Fibroblast of skin of right quadriceps (primary cell): Measurements from ENCODE around the gene FAM9C.
"Not testable (repeated sequence)": the region's sequence is repeated elsewhere in the genome, so short reads cannot be mapped to it uniquely, and the experiment has no call there.

ENCODE experiments used
- DNase-seq: peaks from one replicate; pipeline ENCODE4 v3.0.0-alpha.2; 2013

The FAM9C gene

DNA sequence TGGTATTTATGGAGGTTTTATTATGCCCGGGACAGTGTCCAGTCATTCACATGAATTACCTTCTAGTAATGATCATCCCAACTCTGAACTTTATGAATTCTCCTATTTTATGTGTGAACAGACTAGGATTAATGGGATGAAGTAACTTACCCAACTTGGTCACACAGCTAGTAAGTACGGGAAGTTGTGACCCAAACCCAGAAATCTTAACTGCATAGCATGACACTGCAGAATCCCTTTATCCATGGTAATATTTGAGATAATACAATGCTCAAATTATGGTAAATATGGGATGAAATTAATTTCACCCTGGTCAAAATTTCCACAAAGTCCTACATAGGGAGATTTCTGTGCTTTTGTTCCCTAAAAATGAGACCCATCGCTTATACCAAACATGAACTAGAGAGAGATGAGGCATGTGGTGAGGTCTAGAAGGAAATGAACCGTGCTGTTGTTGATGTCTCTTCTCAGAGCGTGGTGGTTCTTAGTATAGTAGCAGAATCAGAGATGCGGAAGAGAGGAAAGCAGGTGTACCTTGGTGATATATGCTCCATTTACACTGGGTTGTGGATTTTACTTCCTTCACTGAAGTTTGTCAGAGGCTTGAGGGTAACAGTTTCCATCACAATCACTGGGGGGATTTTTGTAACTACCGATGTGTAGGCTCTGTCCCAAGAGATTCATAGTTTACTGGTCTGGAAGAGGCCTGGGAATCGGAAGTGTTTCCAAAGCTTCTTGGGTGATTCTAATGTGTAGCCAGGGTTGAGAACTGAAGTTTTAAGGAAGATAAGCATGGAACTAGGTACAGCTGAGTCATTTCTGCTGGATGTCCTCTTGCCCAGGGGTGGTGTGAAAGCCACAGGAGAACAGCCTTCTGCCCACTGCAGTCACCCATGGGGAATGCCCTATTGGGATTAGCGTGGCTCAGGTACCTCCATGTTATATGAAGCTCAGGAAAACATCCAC lies 30.2 kb upstream of the FAM9C start:
- DNase-seq = no peak

DNA sequence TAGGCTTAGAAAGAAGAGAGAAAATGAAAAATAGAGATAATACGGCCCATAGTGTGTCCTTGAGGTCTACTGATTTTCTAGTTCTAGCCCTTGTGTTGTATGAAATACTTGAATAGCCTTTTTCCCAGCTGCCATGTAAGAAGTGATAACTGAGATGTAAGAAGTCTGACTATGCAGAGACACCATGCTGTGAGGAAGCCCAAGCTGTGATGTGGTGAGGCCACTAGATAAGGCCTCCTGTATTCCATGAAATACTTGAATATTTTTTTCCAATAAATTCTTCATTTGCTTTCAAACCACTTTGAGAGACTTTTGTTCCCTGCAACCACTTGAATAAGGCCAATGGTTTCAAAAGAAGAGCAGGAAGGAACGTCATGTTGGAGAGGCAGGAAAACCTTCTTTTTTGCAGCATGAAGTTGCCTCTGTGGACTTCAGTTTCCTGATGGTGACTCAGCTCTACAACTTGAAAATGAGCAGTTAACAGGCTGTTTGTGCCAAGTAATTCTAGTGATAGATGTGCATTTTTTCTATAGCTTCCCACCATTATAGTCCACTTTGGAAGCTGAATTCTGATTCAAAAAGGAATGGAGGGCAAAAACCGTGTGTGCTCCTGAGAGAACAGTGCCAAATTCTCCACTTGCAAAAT lies 25.5 kb upstream of the FAM9C start:
- peak; percentile 47 for DNase-seq

DNA sequence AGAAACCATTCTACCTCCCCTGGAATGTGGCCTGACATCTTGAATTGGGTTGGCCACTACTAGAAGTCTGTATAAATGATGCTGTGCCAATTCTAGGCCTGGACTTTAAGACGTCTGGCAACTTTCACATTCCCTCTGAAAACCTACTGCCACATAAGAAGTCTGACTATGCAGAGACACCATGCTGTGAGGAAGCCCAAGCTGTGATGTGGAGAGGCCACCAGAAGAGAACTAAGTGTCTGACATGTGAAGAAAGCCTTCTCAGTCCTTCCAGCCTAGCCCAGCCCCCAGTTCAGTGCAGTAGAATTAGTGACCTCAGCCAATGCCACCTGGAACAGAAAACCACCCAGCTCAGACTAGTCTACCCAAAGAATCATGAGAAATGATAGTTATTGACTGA lies 24.2 kb upstream of the FAM9C start:
- no peak for DNase-seq

DNA sequence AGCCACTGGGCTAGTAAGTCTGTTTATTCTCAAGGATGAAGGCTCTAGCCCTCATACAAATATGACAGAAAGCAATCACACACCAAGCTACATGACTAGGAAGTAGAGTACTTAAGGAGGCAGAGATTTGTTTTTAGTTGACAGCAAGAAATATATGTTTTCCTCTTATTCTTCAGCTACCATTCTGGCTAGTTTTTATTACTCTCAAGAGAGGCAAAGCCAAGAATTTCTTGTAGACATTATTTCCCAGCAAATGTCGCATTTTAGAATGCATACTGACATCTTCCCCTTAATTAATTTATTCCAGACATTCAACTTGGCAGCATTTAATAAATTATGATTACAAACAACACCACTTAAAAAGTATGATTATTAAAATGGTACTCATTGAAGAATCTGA lies 23.4 kb upstream of the FAM9C start:
- DNase-seq = peak; percentile 58

DNA sequence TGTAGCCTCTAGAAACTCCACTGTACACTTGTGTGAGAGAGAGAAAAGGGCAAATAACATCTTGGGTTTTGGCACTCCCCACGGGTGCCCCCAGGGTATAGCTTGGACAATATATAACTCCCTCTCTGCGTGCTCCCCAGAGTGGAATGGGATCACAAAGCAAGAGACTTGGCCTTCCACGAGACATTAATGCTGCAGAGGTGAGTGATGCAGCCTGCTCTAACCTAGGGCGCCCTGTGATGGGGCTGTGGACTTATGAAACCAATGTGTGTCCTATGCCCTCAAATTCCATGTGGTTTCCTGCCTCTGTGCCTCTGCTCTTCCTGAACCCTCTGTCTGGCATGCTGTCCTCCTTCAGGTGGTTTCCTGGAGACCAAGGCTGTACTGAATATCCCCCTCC lies 22.0 kb upstream of the FAM9C start:
- DNase-seq = no peak

DNA sequence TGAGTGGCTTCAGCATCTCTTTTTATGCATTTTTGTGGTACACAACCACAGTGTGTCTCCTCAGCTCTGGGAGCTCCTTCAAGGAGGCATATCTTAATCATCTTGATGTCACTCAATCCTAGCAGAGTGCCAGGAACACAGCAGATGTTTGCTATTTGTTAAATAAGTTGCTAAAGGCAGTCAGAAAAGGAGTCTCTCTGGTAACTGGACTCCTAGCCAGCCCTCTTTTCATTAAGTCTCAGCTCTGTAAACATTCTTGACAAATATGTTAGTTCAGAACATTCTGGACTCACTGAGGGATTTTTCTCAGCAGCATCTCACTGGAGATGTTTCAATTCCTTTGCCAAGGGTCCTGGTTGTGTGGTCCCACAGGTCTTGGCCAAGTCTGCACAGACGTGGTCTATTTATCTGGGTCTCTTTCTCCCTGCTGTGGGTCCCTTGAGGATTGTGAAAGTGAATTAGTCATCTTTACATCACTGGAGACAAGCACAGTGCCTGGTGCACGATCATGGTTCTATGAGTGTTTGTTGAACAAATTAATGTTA lies 20.3 kb upstream of the FAM9C start:
- peak; percentile 84 for DNase-seq

DNA sequence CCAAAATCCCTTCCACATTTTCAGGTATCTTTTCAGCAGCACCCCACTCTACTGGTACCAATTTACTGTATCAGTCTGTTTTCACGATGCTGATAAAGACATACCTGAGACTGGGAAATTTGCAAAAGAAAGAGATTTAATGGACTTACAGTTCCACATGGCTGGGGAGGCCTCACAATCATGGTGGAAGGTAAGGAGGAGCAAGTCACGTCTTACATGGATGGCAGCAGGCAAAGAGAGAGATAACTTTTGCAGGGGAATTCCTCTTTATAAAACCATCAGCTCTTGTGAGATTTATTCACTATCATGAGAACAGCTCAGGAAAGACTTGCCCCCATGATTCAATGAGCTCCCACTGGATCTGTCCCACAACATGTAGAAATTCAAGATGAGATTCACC lies 18.7 kb upstream of the FAM9C start:
- DNase-seq = not testable (repeated sequence)

DNA sequence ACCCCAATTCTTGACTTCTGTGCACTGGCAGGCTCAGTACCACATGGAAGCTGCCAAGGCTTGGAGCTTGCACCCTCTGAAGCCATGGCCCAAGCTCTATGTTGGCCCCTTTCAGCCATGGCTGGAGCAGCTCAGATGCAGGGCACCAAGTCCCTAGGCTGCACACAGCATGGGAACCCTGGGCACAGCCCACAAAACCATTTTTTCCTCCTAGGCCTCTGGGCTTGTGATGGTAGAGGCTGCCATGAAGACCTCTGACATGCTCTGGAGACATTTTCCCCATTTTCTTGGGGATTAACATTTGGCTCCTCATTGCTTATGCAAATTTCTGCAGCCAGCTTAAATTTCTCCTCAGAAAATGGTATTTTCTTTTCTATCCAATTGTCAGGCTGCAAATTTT lies 17.9 kb upstream of the FAM9C start:
- DNase-seq = not testable (repeated sequence)

DNA sequence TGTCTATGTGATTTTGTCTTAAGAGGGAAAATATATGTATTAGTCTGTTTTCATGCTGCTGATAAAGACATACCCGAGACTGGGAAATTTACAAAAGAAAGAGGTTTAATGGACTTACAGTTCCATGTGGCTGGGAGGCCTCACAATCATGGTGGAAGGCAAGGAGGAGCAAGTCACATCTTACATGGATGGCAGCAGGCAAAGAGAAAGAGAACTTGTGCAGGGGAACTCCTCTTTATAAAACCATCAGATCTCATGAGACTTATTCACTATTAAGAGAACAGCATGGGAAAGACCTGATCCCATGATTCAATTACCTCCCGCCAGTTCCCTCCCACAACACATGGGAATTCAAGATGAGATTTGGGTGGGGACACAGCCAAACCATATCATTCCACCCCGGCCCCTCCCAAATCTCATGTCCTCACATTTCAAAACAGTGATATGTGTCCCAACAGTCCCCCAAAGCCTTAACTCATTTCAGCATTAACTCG lies 16.8 kb upstream of the FAM9C start:
- not testable (repeated sequence) for DNase-seq

DNA sequence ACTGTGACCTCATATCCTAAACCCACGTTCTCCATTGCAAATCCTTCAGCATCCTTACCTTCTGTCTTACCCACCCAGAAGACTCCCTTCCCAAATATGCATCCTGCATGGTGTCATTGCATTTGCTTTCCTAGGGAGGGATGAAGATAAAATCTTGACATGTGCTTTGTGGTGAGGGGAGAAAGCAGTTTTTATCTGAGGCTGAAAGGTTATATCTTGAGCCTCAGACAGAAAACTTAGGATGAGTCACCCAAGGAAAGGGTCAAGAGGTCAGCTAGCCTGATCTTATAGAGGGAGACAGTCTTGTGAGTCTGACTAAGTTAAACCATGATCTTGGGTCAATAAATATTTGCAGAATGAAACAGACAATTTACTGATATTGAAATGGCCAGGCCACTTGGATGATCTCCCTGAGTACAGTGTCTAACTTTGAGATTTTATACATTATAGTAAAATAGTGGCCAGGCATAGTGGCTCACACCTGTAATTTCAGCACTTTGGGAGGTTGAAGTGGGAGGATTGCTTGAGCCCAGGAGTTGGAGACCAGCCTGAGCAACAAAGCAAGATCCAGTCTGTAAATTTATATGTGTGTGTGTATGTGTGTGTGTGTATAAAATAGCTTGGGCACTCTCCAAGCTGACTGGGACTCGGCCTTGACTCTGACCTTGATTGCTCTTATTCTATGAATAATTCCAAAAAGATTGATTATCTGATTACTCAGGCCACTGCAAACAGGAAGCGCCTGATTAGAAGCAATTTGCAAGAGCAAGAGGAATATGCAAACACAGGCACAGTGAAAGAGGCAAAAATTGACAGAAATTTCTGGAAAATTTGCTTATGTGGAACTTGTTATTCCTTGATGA lies 15.4 kb upstream of the FAM9C start:
- DNase-seq = peak; percentile 59

DNA sequence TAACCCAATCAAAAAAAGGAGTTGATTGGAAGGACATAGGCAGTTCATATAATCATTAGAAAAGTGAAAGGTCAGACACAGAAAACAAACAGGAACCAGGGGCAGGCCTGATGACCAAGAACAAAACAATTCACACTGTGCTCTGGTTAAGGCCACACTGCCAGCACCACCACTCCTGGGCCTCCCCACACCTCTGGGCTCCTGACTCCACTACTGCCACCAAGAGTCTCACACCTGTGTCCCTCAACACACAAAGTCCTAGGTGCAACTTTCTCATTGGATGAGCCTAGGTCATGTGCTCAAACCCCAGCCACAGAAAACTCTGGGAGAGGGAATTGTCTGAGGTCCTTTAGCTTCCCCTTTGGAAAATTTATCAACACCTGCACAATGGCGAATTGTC lies 11.1 kb upstream of the FAM9C start:
- no peak for DNase-seq

DNA sequence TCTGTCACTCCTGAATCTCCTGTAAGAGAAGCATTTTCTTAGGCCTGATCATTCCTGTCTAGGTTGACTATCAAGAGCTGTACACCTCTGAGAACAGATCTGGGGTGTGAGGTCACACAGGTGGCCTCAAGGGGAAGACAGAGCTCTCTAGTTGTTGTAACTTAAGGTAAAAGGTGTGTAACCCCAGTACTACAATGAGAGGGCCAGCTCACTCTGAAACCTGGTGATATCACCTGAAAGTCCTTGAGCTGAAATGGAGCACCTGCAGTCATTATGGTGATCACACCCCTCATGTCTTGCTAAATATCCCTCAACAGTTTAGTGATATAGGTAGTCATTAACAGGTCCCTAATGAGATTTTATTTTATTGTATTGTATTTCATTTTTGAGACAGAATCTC lies 8.8 kb upstream of the FAM9C start:
- DNase-seq = no peak

DNA sequence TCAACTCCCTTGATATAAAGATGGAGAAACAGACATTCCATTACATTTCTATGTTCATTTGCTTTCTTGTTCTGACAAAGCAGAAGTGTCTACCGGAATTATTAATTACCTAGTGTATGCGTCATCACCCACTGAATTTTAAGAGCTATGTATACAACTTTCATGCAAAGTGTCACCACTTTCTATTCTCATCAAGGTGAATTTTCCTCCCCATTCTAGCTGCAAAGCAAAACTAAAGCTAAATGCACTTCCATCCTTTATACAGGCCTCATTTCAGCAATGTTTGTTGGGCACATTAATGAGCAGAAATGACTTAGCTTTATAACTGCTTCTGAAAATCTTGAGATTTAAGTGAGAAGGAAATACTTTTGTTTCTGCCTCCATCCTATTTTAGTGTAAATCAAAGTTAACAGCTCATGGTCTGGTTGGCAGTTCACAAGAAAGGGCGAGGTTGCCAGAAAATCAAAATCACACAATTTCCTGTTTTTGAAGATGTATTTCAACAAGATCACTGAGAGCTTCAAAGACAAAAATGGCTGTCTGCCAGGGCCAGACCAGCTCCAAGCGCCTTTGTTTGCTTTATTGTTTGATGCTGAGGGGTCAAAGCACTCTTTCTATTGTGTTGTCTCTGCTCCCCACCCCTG lies 7.2 kb upstream of the FAM9C start:
- no peak for DNase-seq

DNA sequence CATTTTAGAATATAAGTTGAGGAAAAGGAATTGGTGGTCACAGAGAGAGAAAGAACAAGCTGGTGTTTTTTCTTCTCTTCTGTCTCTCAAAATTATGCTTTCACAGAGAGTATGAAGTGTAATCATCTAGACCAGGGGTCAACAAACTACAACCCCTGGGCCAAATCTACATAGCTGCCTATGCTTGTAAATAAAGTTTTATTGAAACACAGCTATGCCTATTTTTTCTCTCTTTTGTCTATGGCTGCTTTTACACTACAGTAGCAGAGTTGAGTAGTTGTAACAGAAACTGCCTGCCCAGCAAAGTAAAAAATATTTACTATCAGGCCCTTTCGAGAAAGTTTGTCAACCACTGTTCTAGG lies 6.7 kb upstream of the FAM9C start:
- no peak for DNase-seq

DNA sequence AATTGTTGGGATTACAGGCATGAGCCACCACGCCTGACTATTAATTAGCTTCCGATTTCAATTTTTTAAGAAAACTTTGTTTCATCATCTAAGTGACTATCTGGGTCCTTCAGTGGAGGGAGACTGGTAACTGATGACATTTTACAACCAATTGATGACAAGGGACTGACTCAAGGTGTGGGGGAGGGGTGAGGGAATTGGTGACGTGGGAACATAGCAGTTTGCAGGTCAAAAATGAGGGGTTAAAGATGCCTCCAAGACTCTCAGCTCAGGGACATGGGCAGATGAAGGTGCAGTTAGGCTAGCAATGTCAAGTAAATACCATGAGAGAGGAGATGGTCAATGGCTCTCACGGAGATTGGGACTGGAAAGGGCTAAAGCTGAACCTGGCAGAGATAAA lies 5.7 kb upstream of the FAM9C start:
- no peak for DNase-seq

DNA sequence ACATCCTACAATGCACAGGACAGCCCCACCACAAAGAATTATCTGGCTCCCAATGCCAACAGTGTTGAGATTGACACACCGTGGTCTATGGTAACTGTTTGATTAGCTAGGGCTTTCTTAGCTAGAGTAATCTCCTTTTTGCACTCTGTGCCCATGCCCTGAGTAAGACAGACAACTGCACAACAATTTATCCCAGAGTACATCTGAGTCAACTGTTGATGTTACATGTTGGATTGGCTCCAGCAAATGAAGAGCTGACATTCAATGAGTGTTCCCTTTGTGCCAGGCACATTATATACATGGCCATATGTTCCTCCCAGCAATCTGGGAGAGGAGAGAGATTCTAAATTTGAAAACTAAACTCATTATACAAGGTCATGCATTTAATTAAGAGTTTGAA lies 3.9 kb upstream of the FAM9C start:
- DNase-seq = peak; percentile 49

DNA sequence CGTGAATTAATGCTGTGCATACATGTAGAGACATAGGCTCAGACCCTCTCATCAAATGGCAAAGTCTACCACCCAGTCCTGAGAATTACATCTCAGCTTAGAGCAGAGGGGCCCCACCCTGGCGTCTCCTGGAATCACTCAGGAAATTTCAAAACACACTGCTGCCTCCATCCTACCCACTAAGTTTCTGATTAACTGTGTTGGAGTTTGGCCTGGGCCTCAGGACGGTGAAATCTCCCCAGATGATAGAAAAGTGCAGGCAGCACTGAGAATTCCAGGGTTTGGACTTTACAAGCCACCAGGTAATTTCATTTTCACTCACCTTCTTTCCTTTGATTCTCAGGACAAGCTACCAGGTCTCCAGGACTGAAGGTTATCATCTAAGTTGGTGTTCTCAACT lies 3.3 kb upstream of the FAM9C start:
- no peak for DNase-seq

DNA sequence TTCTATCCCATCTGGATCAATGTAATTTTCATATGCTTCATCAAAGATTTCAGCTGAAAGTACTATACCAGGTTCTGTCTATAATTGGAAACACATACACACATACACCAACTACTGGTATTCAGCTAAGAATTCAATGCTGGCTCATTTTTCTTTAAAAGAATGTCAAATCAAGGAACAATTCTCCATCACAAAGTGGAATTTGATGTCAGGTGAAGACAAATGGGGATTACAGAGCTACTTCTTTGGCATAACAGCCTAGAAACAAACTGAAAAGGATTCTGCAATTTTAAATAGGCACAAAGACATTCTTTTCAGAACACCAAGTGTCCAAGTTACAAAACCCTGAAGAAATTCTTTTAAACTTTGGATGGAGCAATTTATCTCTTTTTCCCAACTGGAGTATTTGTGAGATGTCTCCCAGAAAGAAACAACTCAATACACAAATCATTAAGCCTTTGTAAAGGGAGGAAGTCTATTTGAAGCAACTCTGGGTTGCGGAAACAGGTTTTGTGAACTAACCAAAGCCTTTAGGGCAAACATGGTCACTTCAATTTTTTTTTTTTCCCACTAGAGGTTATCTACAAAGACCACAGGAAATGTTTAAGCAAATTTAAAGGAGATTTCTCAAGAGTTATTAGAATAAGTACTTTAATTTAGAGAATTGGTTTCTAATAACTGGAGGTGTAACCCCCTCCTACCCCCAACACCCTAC lies 1.9 kb upstream of the FAM9C start:
- peak; percentile 52 for DNase-seq

DNA sequence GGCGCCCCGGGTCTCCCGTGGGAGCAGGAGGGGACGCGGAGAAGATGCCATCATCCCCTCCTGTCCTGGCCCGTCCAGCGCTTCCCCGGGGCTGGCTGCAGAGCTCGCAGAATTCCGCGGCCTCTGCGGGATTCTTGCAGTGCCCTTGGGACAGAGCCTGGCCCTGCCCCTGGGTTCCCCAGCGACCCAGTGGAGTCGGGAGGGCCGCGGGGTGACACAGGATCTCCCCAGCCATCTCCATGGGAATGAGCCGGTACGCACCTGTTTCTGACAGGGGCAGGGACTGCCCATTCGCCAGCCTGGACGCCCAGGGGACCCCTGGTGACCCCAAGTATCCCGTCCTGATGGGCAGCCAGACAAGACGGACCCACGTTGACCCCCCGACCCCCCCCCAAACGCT lies 482 bp downstream of the FAM9C start:
- DNase-seq = no peak

DNA sequence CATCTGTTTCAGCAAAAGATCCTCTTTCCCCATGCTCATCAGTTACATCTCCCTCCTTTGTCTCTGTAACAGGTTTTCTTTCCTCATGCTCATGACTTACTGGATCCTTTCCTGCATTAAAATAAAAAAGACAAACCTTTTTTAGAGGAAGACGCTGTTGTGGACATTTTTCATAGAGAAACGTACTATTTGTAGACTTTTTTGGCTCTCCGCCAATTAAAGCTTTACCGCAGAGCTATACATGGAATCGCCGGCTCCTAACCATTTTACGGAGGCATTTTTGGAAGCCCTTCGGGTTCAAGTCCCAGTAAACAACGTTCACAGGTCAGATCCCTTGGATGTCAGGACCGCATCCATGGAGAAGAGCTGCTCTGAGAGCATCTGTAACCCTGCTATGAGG lies 1.3 kb downstream of the FAM9C start:
- no peak for DNase-seq

DNA sequence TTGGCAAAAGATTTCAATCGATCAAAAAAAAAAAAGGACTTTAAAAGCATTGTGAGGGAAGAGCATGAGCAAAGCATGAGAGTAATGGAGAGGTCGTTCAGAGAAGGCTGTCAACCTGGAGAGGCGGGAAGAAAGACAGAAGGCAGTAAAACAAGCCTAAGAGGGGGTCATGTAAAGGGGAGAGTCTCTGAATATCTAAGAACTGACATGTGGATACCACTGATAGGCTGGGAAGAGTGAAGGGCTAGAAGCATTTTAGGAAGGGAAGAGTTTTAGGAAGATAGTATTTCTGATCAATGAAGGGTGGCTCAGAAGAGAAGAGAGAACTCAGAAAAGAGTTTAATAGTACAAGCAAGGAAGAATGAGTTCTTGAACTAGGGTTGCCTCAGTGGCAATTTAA lies 7.5 kb downstream of the FAM9C start:
- no peak for DNase-seq

DNA sequence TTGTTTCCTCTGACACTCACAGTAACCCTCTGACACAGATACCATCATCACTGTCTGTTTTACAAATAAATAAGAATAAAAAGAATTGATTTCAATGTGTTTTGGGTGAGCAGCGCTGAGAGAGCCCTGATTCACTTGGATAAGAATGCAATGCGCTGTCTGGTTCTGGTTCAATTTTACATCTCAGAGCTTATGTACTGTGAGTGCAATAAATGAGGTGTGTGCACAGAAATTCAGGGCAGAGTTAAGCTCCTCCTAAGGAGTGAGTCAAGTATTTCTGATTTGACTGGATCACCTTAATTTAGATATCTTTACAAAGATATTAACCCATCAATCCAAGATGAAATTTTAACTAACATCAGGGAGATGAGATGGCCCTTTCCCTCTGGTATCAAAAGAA lies 11.2 kb downstream of the FAM9C start:
- peak; percentile 39 for DNase-seq
